A549 (cell line): Measurements from ENCODE around the gene CCNB2. TPM values are rescaled to one million over a fixed set of nuclear protein-coding genes. Genes with fewer than 3 reads are reported as not detected.

Experiments
- polyA plus RNA-seq, 4 experiments: library from polyadenylated mRNA; depleted of rRNA in 3 of 4; stranded (reverse); fragments of >200 nt; fragmentation: RNase III in 1 of 4; extraction: RNeasy Plus Mini Kit Qiagen cat#74134 plus additional on column Dnase treatment in 1 of 4; gene quantifications; 2 replicates in 3 of 4; 3 replicates in 1 of 4; pipeline ENCODE4 v1.2.3, GENCODE V29; 2011 to 2017
- small RNA-seq, 6 experiments: library from RNA; depleted of rRNA; stranded (forward); fragments of <200 nt; gene quantifications; one replicate each; pipeline ENCODE3, GENCODE V24; 2012

The CCNB2 gene
- polyA plus RNA-seq, 2 of the 4 experiments (the other 2 are of a cell fraction) = 91.1 to 144 TPM

Small RNAs within 50 kb of the gene (small RNA-seq; reads per million reads assigned to genes)
- 1.7 to 96.5 (median 23.3) reads per million in 6 experiments for gene MIR2116

Other genes starting within 250 kb of the CCNB2 start
- gene SLTM, start 171.5 kb upstream of the CCNB2 start, polyA plus RNA-seq (2011; rRNA removed) = 89.0 and 93.5 TPM in 2 replicates
- gene SLTM, start 171.5 kb upstream of the CCNB2 start, polyA plus RNA-seq (2017; fragmentation: RNase III; extraction: RNeasy Plus Mini Kit Qiagen cat#74134 plus additional on column Dnase treatment) = 133 to 138 TPM (median 133 TPM) in 3 replicates
- 42.7 and 46.9 TPM in 2 replicates for gene RNF111, start 117.5 kb upstream of the CCNB2 start, polyA plus RNA-seq (2011; rRNA removed)
- gene RNF111, start 117.5 kb upstream of the CCNB2 start, polyA plus RNA-seq (2017; fragmentation: RNase III; extraction: RNeasy Plus Mini Kit Qiagen cat#74134 plus additional on column Dnase treatment) = 21.8 to 25.5 TPM (median 25.0 TPM) in 3 replicates
- not detected in 2 replicates for gene LDHAL6B, start 101.7 kb downstream of the CCNB2 start, polyA plus RNA-seq (2011; rRNA removed)
- not detected in 3 replicates for gene LDHAL6B, start 101.7 kb downstream of the CCNB2 start, polyA plus RNA-seq (2017; fragmentation: RNase III; extraction: RNeasy Plus Mini Kit Qiagen cat#74134 plus additional on column Dnase treatment)